Middle frontal gyrus (tissue), 1 donor: ENCODE results near the gene PIBF1.

Experiments used
- DNase-seq: peaks from one replicate; pipeline ENCODE4 v3.0.0-alpha.2; 2015; ENCODE audit warnings: low spot score; ENCODE audit errors: extremely low spot score

Gene PIBF1

GRCh38 chr13:73058432-73058735 lies 276.5 kb downstream of the PIBF1 start:
- no peak for DNase-seq

DNA sequence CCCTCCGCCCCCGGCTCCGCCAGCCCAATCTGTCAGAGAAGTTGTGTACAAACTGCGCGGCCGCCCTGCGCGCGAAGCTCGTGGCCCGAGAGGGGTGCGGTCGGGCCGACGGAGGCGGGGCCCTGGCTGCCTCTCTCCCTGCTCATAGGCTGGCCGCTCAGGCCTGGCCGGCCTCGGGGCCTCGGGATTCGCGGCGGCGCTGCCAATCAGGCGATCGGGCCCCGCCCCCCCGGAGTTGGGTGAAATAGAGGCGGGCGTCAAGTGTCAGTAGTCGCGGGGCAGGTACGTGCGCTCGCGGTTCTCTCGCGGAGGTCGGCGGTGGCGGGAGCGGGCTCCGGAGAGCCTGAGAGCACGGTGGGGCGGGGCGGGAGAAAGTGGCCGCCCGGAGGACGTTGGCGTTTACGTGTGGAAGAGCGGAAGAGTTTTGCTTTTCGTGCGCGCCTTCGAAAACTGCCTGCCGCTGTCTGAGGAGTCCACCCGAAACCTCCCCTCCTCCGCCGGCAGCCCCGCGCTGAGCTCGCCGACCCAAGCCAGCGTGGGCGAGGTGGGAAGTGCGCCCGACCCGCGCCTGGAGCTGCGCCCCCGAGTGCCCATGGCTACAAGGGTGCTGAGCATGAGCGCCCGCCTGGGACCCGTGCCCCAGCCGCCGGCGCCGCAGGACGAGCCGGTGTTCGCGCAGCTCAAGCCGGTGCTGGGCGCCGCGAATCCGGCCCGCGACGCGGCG lies 277.0 kb downstream of the PIBF1 start, which contains the start of gene KLF5:
TSS of gene KLF5 (plus strand) at position 270 of the 724 bp plus-strand sequence. CDS start at position 593, 323 bp downstream.
- DNase-seq, result peak; percentile 66

DNA sequence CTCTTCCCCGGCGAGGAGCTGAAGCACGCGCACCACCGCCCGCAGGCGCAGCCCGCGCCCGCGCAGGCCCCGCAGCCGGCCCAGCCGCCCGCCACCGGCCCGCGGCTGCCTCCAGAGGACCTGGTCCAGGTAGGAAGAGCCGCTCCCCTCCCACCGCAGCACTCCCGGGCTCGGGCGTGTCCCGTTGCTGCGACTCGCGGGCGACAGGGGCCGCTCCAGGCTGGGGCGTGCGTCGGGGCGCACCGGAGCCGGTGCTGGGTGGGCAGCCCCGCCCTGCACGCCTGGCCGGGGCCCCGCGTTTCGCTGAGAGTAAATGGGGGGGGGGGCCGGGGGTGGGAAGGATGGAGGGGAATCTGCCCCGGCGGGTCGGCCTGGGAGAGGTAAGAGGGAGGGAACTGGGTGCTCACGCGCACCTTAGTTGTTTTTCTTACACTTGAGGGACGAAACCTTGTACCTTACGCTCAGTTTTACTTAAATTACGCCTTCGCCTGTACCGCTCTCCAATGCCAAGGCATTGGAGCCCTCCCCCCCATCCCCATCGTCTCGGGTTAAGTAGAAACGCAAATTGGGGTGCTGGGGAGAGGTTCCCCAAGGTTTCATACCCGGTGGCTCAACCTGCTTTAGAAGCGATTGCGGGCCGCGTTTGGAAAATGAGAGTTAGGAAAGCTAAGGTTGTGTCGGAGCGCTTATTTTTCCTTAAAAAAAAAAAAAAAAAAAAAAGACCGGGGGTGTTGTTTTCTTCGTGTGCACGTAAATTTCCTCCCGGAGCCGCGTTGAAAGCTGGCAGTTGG lies 277.7 kb downstream of the PIBF1 start:
- no peak for DNase-seq

DNA sequence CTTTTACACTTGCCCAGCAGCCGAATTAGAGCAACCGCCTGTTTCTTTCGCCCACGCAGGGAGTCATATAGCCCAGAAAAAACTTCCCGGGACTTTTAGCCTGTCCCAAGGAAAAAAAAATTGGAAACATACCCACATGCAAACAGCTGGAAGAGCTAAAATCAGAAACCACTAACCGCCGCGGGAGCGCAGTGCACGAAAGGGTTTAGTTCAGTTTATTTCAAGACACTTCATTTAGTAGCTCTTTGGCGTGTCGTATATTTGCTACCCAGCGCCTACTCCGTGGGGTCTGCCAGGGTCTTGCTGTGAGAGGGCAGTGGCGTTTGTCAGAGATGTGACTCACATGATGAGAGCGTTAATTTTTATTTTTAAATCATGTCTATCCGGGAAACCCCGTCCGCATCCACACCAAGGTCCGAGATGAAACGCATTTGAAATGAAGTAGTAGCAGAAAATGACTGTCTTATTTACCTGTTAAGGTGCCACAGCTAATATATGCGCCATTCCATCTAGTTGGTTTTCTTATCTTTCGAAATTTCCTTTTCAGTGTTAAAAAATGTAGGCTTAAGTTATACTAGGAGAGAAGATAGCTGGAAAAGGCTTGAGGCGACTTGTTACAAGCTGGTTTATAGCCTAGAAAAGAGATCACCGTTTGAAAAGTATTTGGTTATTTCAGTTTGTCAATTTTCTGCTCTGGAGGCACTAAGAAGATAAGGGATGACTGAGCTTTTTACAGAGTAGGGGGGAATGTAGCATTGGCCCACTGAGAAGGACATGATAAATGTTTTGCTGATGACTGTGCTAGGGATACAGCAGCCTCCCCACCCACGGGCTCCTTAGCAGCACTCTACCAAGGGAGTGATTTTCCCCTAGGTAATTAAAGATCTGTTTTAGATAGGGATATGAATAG lies 278.6 kb downstream of the PIBF1 start:
- DNase-seq, result no peak

GRCh38 chr13:73061473-73061872 lies 279.5 kb downstream of the PIBF1 start:
- DNase-seq, result no peak

- no peak for DNase-seq
Measured at GRCh38 chr13:73061876-73062275, 279.9 kb downstream of the PIBF1 start.

DNA sequence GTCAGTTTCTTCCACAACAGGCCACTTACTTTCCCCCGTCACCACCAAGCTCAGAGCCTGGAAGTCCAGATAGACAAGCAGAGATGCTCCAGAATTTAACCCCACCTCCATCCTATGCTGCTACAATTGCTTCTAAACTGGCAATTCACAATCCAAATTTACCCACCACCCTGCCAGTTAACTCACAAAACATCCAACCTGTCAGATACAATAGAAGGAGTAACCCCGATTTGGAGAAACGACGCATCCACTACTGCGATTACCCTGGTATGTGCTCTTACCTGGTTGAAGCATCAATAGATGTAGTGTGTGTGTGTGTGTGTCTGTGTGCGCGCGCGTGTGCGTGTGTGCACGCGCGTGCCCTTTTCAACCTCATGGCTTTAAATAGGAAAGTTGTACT lies 280.5 kb downstream of the PIBF1 start:
- no peak for DNase-seq

- DNase-seq, result no peak
Measured at GRCh38 chr13:73063166-73063565, 281.2 kb downstream of the PIBF1 start.

DNA sequence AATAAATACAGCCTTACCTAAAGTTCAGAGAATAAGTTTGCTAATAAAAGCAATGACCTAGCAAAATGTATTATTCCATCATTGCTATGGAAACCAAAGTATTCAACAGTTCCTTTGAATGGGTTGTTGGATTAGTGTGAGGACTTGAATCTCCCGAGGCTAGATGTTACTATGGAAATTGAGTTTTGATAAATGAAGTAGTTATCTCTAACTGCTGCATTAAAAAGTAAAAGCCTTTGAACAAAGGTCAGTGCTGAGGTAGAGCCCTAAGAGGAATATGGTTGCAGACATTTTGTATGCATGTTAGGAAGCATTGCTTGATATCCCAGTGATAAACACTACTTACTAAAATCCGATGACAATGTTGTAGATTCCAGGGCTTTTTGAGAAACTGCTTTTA lies 283.1 kb downstream of the PIBF1 start:
- no peak for DNase-seq

DNA sequence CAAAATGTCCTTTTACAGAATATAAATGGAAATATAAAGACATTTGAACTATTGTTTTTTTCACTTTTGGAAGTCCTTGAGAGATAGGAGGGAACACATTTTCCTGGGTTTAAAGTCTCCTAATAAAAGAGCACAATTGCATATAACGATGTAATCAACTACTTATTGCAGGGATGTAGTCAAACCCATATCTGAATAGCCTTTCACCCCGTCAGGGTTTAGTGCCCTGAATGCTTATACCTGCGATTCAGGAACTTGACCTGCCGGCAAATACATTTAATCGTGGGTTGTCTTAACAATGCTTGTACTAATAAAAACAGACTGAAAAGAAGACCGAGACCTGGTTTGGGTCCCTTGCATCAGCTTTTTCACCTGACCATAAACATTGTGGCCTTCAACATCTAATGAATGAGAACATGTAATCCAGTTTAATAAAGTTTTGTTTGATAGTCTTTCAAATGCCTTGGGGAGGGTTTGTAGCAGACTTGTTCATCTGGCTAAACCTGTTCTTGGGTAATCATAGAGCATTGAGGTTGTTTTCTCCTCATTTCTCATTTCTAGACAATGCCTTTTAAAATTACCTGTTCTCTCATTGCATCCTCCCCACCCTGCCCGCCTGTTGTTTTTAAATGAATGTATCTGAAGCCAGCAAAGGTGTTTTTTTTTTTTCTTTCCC lies 283.9 kb downstream of the PIBF1 start:
- DNase-seq, result no peak
